Endometrial microvascular endothelial cells (primary cell): ENCODE measurements around the gene IPMK. TPM values are rescaled to one million over a fixed set of nuclear protein-coding genes. Genes with fewer than 3 reads are reported as not detected.
"Not testable (repeated sequence)": the region's sequence is repeated elsewhere in the genome, so short reads cannot be mapped to it uniquely, and the experiment has no call there.

Experiments
- in situ Hi-C: cut with HindIII; loops from 2 replicates; pipeline ENCODE4 v1.10.0; 2017; ENCODE audit warnings: low sequenced_read_pairs, low pct_unique_long_range_greater_than_20kb; ENCODE audit errors: inconsistent ontology term
- total RNA-seq: library from RNA; depleted of rRNA; stranded (reverse); fragments of >200 nt; gene quantifications from one replicate; pipeline ENCODE4 v1.2.3, GENCODE V29; 2015; ENCODE audit errors: inconsistent ontology term

Gene IPMK
- total RNA-seq, 1 donor from 2014 or later = 5.5 TPM

DNA sequence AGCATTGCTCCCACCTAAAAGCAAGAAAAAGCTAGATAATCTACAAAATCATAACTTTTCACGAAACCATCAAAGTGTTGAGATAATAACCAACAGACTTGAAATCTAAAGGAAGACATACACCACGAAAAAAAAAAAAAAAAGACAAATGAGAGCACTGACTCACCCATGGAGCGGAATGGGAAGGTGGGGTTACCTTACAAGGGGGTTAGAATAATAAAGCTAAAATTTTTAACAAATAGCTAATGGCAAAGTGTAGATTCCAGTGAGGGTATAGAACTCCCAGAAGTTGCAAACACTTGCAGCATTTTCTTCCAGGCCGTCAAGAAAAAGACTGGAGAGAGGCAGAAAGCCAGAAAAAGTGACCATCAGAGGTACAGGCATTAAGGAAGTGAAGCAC lies 27.2 kb downstream of the IPMK start:
- in situ Hi-C loops = no loop called here

DNA sequence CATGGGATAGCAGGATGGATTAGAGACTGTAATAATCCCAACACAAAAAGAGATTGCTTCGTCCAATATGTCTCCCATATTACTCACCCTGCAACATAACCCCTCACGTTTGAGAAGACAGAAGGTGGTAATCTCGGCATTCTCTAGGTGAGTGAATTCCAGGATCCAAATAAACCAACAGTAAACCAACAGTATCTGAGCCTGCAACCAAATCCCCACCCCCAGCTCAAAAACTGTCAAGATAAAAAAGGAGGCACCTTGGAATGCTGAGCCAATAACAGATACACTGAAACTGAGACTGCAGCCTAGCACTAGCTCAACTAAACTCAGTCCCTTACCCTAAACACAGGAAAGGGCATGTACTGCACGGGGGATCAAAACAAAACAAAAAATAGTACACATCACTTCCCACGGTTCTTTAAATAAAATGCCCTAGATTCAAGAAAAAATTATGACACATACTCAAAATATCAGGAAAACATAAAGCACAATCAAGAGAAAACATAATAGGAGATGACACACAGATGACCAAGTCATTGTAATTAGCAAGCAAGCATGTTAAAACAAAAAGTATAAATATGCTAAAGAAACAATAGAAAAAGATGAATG lies 28.0 kb downstream of the IPMK start:
- in situ Hi-C loops = no loop called here

DNA sequence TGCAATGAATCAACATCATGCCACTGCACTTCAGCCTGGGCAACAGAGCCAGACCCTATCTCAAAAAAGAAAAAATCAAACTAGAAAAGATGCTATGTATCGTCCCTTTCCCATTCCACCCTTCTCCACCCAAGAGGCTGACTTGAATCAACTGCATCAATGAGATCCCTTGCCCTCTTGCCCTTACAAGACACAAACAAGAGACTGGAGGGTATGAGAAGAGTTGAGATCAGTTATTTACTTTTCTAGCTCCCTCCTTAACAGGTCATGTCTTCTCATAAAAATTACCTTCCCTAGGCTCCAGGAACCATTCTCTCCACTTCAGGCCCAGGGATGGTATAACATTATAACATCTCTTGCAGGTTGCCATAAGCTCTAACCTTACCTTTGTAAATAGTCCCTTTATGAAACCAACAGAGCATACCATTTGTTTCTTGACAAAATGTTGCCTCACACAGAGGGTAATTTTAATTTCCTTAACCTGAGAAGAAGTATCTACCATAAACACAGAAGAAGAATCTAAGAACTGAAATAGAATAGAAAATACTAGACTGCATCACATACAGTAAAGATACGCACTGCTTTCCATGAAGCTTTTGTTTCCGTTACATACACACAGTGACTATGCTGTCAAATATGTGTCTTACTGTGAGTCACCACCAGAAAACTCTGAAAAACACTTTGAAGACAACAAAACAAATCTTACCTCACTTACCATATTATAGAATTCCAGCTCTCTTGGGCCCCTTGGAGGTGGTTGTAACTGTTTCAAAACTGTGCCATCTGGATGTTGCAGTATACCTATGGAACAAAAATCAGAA lies 30.5 kb downstream of the IPMK start:
- in situ Hi-C loops = no loop called here

DNA sequence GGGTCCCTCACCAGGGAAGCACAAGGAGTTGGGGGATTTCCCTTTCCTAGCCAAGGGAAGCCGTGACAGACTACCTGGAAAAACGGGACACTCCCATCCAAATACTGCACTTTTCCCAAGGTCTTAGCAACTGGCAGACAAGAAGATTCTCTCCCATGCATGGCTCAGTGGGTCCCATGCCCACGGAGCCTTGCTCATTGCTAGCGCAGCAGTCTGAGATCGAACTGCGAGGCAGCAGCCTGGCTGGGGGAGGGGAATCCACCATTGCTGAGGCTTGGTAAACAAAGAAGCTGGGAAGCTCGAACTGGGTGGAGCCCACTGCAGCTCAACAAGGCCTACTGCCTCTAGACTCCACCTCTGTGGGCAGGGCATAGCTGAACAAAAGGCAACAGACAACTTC lies 37.8 kb downstream of the IPMK start:
- in situ Hi-C loops = not testable (repeated sequence)

DNA sequence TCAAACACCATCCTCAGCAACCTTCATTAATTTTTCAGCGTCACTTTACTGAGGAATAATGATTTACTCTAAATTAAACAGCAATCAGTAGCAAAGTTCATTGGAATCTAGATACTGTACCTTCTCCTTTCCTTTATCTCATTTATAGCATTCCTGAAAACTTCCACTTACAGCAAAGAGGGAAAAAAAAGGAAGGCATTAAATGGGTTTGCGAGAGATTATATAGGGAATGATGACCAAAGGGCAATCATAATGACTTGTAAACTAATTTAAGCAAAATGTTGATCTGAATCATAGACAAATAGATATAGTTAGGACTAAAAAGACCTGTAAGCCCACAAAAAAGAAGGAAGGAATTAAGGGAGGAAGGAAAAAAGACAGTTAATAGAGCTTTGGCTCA lies 42.0 kb downstream of the IPMK start:
- in situ Hi-C loops = no loop called here

- in situ Hi-C loops = no loop called here
Observed at GRCh38 chr10:58220769-58221451, 46.8 kb downstream of the IPMK start.

DNA sequence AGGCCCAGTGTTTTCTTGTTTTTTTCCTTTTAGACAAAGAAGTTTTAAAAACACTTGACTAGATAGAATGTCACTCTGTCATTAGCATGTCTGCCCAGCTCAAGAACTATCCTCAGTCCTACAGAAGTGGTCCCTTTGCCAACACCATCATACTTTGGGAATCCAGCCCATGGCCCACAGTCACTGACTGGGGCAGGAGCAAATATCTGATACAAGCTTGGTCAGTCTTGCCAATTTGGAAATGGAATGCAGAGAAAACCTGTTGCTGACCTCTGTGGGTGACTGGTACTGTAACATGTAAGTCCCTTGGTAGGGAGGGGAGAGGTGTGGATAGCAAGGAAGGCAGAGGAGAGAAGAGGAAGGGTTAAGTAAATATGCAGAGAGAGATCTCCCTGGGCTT lies 47.8 kb downstream of the IPMK start:
- in situ Hi-C loops = no loop called here

GRCh38 chr10:58217612-58218011 lies 50.1 kb downstream of the IPMK start:
- in situ Hi-C loops = no loop called here

DNA sequence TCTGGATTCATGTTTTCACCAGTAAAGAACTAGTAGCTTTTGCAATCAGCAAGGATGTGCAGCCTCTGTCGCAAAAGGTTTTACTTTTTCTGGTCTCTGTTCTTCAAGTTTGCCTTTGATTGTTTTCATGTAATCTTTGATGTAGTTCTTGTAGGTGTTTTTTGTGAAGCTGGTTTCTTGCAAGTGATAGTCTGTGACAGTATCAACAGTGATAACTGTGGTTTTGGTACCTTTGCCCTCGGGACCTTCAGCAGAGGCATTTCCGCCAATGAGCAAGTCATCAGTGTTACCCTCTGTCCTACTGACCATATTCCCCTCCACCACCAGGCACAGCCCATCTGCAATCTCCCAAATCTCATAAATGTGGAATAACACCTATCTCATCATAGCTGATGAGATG lies 55.1 kb downstream of the IPMK start:
- in situ Hi-C loops = no loop called here

GRCh38 chr10:58210160-58210559 lies 57.5 kb downstream of the IPMK start:
- in situ Hi-C loops = no loop called here

GRCh38 chr10:58209669-58210068 lies 58.0 kb downstream of the IPMK start:
- in situ Hi-C loops = no loop called here

DNA sequence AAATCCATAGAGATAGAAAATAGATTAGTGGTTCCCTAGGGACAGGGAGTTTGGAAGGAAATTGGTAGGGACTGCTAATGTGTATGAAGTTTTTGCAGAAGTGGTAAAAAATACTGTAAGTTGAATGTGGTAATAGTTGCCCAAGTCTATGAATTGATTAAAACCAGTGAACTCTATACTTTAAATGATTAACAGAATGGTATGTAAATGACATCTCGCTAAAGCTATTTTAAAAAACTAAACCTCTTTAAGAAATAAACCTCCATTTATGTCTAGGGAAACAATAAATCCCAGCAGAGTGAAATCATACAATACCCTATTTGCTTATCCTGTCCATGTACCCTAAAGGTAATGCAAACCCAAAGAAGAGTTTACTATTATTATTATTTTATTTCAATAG lies 61.4 kb downstream of the IPMK start:
- in situ Hi-C loops = no loop called here

GRCh38 chr10:58201704-58202103 lies 66.0 kb downstream of the IPMK start:
- in situ Hi-C loops = no loop called here

DNA sequence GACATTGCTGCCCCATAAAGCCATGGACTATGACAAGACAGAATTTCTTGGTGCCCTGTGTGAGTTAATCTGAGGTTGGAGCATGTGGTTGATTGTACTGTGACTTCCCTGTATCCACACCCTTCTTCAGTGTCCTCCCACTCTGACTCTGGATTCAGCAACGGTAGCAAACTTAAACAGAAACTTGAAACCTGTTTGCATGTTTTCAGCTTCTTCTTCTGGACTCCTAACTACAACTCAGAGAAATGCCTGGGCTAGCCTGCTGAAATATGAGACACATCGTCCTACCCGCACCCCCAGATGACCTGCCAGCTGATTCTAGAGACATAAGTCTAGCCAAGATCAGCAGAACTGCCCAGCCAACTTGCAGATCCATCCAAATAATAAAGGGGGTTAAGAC lies 78.4 kb downstream of the IPMK start:
- in situ Hi-C loops = no loop called here

GRCh38 chr10:58184120-58184670 lies 83.5 kb downstream of the IPMK start:
- in situ Hi-C loops = no loop called here

DNA sequence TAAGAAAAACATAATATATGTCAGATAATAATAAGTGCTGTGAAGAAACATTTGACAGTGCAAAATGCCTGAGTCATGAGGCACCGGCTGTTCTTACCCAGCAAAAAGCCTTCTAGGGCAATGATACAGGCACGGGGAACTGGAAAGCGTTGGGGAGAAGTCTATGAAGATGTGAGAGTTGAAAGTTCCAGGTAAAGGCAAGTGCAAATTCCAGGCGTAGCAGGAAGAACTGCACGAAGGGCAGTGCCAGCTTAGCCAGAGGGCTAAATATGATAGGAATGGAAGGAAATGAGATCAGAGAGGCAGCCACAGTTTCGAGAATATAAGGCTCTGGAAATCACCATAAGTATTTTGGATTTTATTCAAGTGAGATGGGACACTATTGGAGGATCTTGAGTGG lies 87.0 kb downstream of the IPMK start:
- in situ Hi-C loops = no loop called here

- in situ Hi-C loops = no loop called here
Observed at GRCh38 chr10:58179238-58179637, 88.5 kb downstream of the IPMK start.

DNA sequence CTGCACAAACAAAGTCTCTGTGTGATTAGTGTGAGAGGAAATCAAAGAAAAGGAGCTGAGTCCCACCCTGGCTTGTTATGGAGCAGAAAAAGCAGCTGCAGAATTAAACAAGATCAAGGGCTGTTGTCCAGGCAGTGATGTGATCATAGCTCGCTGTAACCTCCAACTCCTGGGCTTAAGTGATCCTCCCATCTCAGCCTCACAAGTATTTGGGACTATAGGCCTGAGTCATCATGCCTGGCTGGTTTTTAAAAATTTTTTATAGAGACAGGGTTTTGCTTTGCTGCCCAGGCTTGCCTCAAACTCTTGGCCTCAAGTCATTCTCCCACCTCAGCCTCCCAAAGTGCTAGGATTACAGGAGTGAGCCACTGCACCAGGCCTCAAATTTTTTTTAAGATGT lies 88.9 kb downstream of the IPMK start:
- in situ Hi-C loops = no loop called here

DNA sequence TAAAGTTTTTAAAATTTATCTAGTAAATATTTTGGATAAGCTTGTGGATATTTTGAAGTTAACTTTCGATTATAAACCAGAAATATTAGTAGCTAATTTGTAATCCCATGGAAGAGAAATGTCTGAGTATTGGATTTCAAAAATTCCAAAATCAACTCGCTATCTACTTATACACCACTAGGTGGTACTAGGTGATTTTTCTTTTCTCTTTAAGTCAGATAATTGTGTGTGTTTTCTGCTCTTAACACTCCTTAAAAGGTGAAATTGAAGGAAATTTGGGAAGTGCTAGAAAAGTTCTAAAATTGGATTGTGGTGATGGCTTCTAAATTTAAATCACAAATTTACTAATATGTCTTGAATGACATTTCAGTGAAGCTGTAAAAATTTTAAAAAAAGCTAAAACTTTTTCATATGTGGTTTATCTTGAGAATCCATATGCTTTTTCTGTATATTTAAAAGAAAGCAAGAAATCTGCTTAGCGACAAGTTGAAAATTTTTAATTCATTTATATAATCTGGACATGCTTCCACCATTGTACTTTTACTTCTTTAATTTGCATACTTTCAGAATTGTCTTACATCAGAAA lies 90.2 kb downstream of the IPMK start:
- in situ Hi-C loops = no loop called here
